Adipocyte (in vitro differentiated cells): ENCODE data around the gene LLPH.

ENCODE experiments used
- DNase-seq: peaks from one replicate; pipeline ENCODE4 v3.0.0-alpha.2; 2015; ENCODE audit warnings: low read depth
- H3K27me3 ChIP-seq: replicated peaks from 2 replicates; pipeline ENCODE4 v1.7.0; 2013; ENCODE audit warnings: mild to moderate bottlenecking, low read length, moderate library complexity; ENCODE audit not compliant: control insufficient read depth, insufficient read depth
- H3K36me3 ChIP-seq: 2 replicates; pipeline ENCODE4 v1.7.0; 2013; ENCODE audit warnings: low read length, mild to moderate bottlenecking, moderate library complexity; ENCODE audit not compliant: control insufficient read depth, insufficient read depth, severe bottlenecking
- H3K4me1 ChIP-seq: 2 replicates; pipeline ENCODE4 v1.7.0; 2013; ENCODE audit warnings: mild to moderate bottlenecking, low read length, moderate library complexity; ENCODE audit not compliant: control insufficient read depth, insufficient read depth
- H3K4me3 ChIP-seq: 2 replicates; pipeline ENCODE4 v1.7.0; 2013; ENCODE audit warnings: mild to moderate bottlenecking, low read length, moderate library complexity
- H3K9ac ChIP-seq: 2 replicates; pipeline ENCODE4 v1.7.0; 2013; ENCODE audit warnings: mild to moderate bottlenecking, low read length, moderate library complexity
- H3K9me3 ChIP-seq: 2 replicates; pipeline ENCODE4 v1.7.0; 2013; ENCODE audit warnings: mild to moderate bottlenecking, low read length, moderate library complexity; ENCODE audit not compliant: control insufficient read depth

Gene LLPH

DNA sequence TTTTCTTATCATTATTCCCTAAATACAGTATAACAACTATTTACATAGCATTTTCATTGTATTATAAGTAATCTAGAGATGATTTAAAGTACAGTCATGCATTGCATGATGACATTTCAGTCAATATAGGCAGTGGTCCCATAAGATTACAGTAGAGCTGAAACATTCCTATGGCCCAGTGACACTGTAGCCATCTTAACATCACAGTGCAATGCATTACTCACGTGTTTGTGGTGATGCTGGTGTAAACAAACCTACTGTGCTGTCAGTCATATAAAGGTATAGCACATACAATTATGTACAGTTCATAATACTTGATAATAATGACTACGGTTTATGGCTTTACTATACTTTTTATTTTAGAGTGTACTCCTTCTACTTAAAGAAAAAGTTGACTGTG is 13.3 kb downstream of the LLPH start:
- no peak for DNase-seq
- Histone ChIP-seq H3K27me3 (no peaks in the 10 kb centered on the region), H3K4me1 (peaks cover 17% of the 10 kb centered on the region), H3K9ac (no peak overlapping the region), H3K9me3 (no peaks in the 10 kb centered on the region), H3K36me3 (peaks cover 7% of the 10 kb centered on the region), H3K4me3 (no peak overlapping the region)

DNA sequence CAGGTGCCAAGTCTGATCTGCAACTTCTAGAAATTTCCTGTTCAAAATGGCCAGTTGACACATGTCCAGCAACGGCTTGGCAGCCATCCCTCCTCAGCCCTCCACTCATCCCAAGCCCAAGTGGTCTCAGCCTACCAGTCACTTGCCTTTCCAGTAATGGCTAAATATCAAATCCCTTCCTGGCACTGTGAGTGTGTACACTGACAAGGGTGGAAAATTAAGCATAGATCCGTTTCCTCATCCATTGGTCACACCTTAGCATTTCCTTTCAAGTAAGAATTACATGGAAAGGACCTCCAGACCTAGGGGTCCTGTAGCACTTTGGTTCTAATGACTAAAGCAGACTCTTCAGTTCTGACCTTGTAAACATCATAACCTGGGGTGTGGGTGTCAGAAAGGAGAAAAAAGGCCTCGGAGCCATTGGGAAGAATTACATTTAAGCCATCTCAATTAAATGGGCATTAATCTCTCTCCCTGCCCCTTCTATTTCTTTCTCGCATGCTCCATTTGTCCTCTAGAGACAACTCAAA is 15.4 kb downstream of the LLPH start:
- no peak overlapping the region for H3K4me3 ChIP-seq
- no peaks in the 10 kb centered on the region for H3K27me3 ChIP-seq
- H3K4me1 ChIP-seq: peaks cover 15% of the 10 kb centered on the region
- no peak for DNase-seq
- H3K36me3 ChIP-seq: no peaks in the 10 kb centered on the region
- no peaks in the 10 kb centered on the region for H3K9me3 ChIP-seq
- H3K9ac ChIP-seq: no peak overlapping the region

- Histone ChIP-seq H3K9ac (no peak overlapping the region), H3K36me3 (no peaks in the 10 kb centered on the region), H3K4me1 (no peaks in the 10 kb centered on the region), H3K4me3 (no peak overlapping the region), H3K9me3 (no peaks in the 10 kb centered on the region), H3K27me3 (no peaks in the 10 kb centered on the region)
- no peak for DNase-seq
Measured at GRCh38 chr12:66113471-66113870, 17.1 kb downstream of the LLPH start.

DNA sequence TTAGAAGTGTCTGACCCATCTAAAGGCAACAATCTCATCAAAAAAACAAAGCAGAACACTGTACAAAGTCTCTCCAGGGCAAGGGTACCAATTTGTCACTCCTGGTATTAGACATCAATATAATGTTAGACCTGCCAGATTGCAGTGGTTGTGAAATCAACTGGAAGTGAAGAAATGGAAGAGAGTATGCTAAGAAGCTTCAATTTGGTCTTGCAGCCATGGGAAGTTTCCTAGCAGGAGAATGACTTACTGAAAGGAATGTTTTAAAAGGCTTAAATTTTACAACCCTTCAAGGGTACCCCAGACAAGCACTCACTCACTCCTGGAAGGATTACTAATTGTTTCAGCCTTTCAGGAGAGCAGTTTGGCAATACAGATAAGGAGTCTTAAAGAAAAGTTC is 18.9 kb downstream of the LLPH start:
- Histone ChIP-seq H3K9ac (no peak overlapping the region), H3K36me3 (no peaks in the 10 kb centered on the region), H3K4me3 (no peak overlapping the region), H3K9me3 (no peaks in the 10 kb centered on the region), H3K27me3 (no peaks in the 10 kb centered on the region), H3K4me1 (peaks cover 4% of the 10 kb centered on the region)
- DNase-seq: peak; percentile 63

- H3K36me3 ChIP-seq: no peaks in the 10 kb centered on the region
Measured at GRCh38 chr12:66109056-66109455, 21.5 kb downstream of the LLPH start.

DNA sequence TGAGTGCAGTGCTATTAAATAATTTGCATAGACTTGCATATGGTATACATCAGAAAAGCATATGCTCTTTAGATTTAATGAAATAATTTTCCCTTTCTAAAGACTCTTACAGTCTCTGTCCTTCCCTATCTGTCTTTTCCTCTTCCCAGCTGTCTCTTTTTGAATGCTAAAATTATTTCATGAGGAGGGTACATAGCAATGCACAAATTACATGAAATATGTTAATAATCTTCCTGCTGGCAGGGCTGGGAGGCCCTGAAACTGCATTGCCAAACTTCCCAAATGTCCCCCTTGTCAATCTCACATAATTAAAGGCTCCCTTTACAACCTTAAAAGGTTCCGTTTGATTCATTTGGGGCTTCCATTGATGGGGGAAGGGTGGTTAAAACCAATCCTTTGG is 22.2 kb downstream of the LLPH start:
- Histone ChIP-seq H3K9me3 (no peaks in the 10 kb centered on the region), H3K9ac (no peak overlapping the region), H3K4me1 (peaks cover 4% of the 10 kb centered on the region), H3K27me3 (no peaks in the 10 kb centered on the region), H3K36me3 (no peaks in the 10 kb centered on the region), H3K4me3 (no peak overlapping the region)
- no peak for DNase-seq

More at GRCh38 chr12:66109056-66109455, 21.5 kb downstream of the LLPH start:
- Histone ChIP-seq H3K27me3 (no peaks in the 10 kb centered on the region), H3K4me1 (peaks cover 4% of the 10 kb centered on the region), H3K4me3 (no peak overlapping the region), H3K9me3 (no peaks in the 10 kb centered on the region), H3K9ac (no peak overlapping the region)
- peak; percentile 25 for DNase-seq

DNA sequence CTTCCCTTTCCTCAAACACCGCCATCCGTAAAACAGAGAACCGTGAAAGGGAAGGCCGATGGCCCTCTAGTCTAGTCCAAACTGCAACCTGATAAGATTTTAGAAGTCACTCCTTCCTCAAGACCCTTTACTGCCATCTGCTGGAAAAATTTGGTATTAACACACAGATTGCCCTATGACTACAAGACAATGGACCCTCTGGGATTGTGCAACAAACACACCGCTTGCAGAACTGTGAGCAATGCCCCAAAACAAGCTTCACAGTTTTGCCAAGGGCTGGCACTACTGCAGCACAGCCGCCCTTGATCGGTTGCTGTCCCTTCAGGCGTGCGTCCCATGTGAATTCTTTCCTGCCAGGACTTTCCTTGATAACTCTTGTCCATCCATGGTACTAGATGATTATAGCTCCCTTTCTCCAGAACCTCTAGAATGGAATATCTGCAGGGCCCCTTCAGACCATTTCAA is 23.1 kb downstream of the LLPH start:
- H3K4me1 ChIP-seq: peaks cover 4% of the 10 kb centered on the region
- peak overlapping the region; percentile 68 for H3K9ac ChIP-seq
- H3K36me3 ChIP-seq: no peaks in the 10 kb centered on the region
- H3K27me3 ChIP-seq: no peaks in the 10 kb centered on the region
- no peaks in the 10 kb centered on the region for H3K9me3 ChIP-seq
- no peak overlapping the region for H3K4me3 ChIP-seq
- peak; percentile 99 for DNase-seq

DNA sequence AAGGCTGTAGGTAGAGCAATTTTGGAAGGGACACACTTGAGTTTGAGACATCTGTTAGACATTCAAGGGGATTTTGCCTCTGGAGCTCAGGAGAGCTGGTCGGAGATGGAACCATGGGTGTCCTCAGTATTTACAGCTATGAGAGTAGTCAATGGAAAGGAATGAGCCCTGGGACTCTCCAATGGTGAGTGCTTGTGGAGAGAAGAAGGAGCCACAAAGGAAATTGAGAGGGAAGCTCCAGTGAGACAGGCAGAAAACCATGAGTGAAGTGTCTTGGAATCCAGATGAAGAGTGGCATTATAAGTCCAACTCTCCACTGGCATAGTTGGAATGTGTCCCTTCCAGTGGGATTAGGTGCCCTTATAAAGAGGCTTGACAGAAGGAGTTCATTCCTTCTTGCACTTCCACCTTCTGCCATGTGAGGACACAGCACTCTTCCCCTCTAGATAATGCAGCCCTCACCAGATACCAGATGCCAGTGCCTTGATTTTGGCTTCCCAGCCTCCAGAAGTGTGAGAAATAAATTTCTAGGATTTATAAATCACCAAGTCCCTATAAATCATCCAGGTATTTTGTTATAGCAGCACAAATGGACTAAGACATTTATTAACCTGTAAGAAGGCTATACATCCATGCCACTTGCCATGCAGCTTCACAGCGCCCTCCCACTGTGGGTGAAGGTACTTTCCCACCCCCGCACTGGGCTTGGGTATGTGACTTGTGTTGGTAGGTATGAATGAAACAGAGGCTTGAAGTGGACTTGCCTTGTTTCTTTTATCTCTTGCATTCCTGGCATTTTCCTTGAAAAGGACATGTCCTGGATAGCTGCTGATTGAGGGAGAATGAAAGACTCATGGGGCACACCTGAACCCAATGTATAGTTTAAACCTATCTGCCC is 27.3 kb downstream of the LLPH start:
- peaks cover 4% of the 10 kb centered on the region for H3K4me1 ChIP-seq
- H3K9me3 ChIP-seq: no peaks in the 10 kb centered on the region
- DNase-seq: no peak
- H3K9ac ChIP-seq: no peak overlapping the region
- H3K36me3 ChIP-seq: no peaks in the 10 kb centered on the region
- no peak overlapping the region for H3K4me3 ChIP-seq
- no peaks in the 10 kb centered on the region for H3K27me3 ChIP-seq

GRCh38 chr12:66092559-66093269 is 37.8 kb downstream of the LLPH start:
- no peaks in the 10 kb centered on the region for H3K27me3 ChIP-seq

GRCh38 chr12:66090157-66090556 is 40.4 kb downstream of the LLPH start:
- Histone ChIP-seq H3K4me1 (peaks cover 10% of the 10 kb centered on the region), H3K9me3 (no peaks in the 10 kb centered on the region), H3K27me3 (no peaks in the 10 kb centered on the region), H3K9ac (no peak overlapping the region), H3K36me3 (no peaks in the 10 kb centered on the region), H3K4me3 (no peak overlapping the region)
- DNase-seq: no peak

More at GRCh38 chr12:66092559-66093269, 37.8 kb downstream of the LLPH start:
- no peaks in the 10 kb centered on the region for H3K9me3 ChIP-seq
- peak overlapping the region; percentile 48 for H3K4me3 ChIP-seq
- H3K4me1 ChIP-seq: peaks cover 10% of the 10 kb centered on the region
- H3K36me3 ChIP-seq: no peaks in the 10 kb centered on the region
- DNase-seq: peak; percentile 67
- no peak overlapping the region for H3K9ac ChIP-seq

GRCh38 chr12:66087365-66087943 is 43.1 kb downstream of the LLPH start:
- Histone ChIP-seq H3K36me3 (no peaks in the 10 kb centered on the region), H3K27me3 (no peaks in the 10 kb centered on the region), H3K9ac (peak overlapping the region; percentile 36), H3K4me1 (peaks cover 5% of the 10 kb centered on the region), H3K9me3 (peaks cover 3% of the 10 kb centered on the region), H3K4me3 (no peak overlapping the region)
- peak; percentile 90 for DNase-seq
